Stimulated activated CD4-positive, alpha-beta T cell treated with anti-CD3 and anti-CD28 coated beads, Interleukin-4, amount 100 ng/mL, for 4 hours (primary cell): ENCODE data around the gene CFAP206.
A peak's percentile ranks its signal among the peaks of the same experiment; 100 is the strongest.

Experiments
- DNase-seq, 2 experiments: peaks; one replicate each; pipeline ENCODE4 v3.0.0-alpha.2; 2020

CFAP206 gene, protein sequence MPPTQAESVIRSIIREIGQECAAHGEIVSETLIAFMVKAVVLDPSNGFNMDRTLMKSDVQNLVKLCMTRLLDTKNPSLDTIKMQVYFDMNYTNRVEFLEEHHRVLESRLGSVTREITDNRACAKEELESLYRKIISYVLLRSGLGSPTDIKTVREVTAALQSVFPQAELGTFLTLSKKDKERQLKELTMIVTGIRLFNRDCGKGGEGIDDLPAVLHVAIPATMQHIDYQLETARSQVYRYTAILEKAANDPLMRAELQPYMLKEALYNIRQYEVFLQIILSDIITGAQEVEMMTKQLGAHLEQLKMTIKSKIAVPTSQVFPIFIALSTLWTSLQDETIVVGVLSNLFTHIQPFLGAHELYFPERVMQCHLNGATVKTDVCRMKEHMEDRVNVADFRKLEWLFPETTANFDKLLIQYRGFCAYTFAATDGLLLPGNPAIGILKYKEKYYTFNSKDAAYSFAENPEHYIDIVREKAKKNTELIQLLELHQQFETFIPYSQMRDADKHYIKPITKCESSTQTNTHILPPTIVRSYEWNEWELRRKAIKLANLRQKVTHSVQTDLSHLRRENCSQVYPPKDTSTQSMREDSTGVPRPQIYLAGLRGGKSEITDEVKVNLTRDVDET

GRCh38 chr6:87407901-87408720, at the start of gene CFAP206:
TSS of gene CFAP206 (plus strand) at chr6:87407972. CDS start at chr6:87409840, 1,868 bp downstream.
- peak; percentile 74 to 78 for DNase-seq

DNA sequence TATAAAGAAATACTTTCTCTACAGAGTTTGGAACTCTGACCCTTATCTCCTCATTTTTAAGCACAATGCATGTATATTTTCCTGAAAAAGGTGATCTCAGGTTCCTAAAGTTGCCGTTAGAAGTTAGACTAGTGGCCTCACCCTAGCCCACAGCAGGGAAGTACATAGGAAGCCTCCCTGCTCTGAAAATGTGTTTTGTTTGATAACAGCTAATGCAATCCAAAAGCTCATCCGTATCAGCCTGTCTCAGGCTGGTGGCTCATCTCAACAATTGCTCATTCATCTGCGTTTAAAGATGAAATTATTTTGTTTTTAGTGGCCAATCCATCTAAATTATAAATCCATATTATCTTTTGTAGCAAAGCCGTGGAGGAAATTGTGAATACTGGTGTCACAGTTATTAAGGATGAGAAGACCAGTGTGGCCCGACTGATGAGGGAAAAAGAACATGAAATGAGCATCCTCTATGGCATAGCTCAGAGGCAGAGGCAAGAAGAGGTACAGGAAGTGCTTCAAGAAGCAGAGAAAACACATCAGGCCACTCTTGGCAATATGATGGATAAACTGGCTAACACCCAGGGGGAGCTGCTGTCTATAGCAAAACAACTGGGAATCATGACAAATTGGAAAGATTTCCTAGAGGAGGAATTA, 43.0 kb upstream of the CFAP206 start:
- no peak for DNase-seq

DNA sequence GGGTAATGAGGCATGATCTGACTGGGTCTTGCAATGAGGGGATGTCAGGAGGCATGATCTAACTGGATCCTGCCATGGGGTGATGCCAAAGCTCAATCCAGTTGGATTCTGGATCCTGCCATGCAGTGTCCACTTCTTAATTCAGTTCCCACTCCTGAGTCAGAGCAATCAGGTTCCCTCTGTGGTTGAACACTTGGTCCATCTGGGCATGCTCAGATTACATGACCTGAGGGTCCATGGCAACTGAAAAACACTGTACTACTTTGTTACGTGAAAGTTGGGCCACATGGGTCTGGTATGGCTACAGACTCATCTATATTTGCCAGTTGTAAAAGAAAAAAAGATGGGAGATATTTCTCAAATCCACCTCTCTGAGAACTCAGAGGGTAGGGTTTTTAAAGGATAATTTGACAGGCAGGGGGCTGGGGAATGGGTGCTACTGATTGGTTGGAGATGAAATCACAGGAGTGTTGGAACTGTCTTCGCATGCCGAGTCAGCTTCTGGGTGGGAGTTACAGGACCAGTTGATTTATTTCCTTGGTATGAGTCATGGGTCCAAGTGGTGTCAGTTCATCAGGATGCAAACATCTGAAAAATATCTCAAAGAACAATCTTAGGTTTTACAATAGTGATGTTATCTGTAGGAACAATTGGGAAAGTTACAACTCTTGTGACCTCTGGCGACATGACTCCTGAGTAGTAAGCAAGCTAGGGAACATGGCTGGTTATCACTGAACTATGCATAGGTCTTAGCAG, 41.5 kb upstream of the CFAP206 start:
- DNase-seq: no peak

DNA sequence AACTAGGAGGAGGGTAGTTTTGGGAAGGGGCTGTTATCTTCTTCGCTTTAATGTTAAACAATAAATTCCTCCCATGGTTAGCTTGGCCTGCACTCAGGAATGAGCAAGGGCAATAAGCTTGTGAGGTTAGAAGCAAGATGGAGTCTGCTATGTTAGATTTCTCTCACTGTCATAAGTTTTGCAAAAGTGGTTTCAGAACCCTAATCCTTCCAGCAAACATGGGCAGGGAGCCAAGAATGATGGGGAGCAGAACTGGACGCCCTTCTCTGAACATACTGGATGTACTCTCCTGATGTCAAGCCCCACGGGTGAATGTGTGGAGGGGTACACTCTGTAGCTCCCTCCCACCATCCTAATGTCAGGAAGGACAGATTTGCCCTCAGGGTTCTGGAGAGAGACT, 40.9 kb upstream of the CFAP206 start:
- no peak for DNase-seq

DNA sequence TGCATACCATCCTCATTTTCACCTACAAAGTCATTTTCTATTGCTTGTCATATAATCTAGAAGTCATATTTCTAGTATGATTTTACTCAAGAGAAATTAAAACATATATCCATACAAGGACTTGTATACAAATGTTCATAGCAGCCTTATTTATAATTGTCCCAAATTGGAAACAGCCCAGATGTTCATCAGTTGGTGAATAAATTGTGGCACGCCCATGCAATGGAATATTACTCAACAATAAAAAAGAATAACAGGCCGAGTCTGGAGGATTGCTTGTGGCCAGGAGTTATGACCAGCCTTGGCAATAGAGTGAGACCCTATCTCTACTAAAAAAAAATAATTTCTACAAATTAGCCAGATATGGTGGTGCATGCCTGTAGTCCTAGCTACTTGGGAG, 34.4 kb upstream of the CFAP206 start:
- DNase-seq: no peak

DNA sequence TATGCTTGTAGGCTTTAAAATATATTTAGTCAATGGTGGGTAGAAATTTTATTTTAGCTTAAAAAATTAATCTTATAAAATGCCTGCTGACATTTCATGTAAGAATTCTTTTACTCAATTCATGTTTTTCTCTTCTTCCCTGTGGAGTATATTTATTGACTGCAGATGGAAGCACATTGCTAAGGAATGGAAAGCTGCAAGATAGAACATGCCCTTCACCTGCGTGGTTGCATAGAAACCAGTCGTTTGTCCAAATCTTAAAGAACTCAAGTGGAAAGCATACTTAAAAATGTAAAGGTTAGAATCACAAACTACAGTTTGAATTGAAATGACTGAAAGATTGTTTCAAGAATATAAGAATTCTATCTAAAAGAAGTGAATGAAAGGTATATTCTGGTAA, 32.5 kb upstream of the CFAP206 start:
- no peak for DNase-seq

GRCh38 chr6:87376643-87377042, 31.1 kb upstream of the CFAP206 start:
- DNase-seq: no peak

DNA sequence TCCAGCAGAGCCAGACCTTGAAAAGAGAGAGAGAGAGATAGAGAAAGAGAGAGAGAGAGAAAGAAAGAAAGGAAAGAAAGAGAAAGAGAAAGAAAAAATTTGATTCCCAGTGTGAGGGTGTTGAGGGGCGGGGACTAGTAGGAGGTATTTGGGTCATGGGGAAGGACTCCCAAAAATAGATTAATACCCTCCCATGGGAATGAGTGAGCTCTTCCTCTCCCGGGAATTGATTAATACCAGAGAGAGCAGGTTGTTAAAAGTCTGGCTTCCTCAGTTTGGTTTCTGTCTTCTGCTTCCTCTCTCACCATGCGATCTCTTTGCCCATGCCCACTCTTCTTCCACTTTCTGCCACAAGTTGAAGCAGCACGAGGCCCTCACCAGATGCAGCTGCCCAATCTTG, 28.8 kb upstream of the CFAP206 start:
- no peak for DNase-seq

- no peak for DNase-seq
These were observed 24.9 kb upstream of the CFAP206 start for GRCh38 chr6:87382861-87383260.

GRCh38 chr6:87384038-87384437, 23.7 kb upstream of the CFAP206 start:
- no peak for DNase-seq

GRCh38 chr6:87384449-87384848, 23.3 kb upstream of the CFAP206 start:
- DNase-seq: no peak

DNA sequence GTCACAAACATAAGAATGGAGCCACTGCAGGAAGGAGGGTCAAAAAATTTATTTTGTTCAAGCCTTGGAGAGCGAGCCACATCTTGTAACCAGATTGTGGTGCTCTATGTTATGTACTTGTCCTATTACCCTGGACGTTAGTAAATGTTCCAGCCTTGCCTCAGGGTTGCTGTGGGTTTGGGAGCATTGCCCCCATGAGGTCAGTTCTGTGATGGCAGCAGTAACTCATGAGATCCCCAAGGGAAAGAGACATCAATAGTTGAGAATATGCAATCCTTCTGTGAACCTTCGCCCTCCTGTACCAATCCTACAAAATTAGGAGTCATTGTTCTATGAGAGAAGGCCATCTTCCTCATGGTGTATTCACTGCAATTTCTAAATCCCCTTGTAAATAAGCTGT, 16.4 kb upstream of the CFAP206 start:
- no peak for DNase-seq

GRCh38 chr6:87393026-87393622, 14.6 kb upstream of the CFAP206 start:
- DNase-seq: peak in 1 of 2 experiments; percentile 13

GRCh38 chr6:87395431-87395830, 12.3 kb upstream of the CFAP206 start:
- no peak for DNase-seq

DNA sequence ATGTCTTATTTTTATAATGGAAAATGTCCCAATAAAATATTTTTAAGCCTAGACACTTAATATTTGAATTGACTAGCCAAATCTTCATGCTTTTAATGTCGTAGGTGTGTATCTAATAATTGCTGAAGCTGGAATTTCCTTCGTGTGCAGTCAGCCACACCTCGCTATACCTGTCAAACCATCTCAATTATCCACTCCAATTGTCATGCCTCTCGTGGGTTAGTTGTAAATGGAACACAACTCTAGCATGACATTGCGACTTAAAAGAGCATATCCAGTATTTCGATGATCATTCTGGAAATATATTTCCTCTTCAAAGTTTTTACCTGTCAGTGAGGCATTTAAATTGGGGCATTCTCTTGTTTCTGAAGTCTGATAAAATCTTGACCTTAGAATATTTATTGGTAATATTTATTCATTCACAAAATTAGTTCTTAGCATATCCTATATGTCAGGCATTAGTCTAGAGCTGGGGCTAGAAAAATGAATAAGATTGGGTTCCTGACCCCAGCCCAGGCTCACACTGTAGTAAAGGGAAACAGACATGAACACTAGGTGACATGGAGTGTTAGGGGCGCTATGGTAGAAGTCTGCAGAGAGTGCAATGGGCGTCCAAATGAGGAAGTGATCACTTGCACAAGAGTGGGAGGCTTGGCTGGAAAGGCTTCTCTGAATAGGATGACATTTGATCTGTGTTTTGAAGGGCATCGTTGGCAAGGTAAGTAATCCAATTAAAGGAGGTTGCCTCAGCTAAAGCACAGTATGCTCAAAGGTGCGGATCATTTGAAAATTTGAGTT, 11.0 kb upstream of the CFAP206 start:
- DNase-seq: no peak

DNA sequence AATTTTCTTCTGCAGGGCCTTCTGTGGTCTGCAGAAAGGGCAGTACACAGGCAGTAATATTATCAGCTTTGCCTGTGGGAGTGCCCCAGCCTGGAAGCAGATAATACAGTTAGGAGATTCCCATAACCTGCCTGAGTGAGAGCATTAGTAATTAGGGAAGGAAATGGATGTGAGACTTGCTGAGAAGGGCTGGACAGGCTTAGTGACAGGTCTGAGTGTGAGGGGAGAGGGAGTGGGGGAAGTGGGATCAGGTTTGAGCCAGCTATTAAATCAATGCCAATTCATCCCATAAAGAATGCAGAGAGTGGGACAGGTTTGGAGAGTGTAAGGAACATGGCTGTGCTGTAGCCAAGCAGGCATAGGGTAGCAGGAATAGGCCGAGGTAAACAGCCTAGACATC, 10.1 kb upstream of the CFAP206 start:
- DNase-seq: no peak

DNA sequence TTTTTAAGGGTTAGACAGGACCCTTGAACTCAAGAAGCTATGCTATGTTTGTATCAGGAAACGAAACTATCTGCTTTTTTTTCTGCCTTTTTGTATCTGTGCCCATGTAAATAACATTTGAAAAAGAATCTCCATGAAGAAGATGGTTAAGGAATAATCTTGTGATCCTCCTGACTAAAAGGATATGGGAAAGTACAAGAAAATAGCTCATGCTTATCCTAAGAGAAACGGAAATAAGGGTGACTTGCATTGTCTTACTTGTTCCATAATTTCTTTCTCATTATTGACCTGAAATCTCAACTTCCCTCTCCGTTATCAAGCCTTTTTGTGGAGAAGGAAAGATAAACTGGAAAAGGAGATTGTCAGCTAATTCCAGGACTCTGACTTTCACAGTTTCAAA, 5.9 kb upstream of the CFAP206 start:
- DNase-seq: no peak

DNA sequence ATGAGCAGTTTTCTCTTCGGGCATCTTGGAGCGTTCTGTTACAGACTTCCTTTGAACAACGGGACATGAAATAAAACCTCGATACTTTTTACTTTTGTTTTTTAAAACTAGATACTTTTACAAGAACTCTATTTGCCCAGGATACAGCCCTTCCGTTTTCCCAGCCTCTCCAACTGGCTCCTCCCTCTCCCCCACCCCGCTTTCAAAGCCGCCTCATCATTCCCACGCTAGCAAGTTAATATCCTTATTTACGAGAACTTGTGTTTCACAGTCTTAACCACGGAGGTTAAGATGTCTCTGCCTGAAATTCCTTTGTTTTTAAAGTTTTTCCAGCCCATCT, 241 bp upstream of the CFAP206 start:
- DNase-seq: no peak

DNA sequence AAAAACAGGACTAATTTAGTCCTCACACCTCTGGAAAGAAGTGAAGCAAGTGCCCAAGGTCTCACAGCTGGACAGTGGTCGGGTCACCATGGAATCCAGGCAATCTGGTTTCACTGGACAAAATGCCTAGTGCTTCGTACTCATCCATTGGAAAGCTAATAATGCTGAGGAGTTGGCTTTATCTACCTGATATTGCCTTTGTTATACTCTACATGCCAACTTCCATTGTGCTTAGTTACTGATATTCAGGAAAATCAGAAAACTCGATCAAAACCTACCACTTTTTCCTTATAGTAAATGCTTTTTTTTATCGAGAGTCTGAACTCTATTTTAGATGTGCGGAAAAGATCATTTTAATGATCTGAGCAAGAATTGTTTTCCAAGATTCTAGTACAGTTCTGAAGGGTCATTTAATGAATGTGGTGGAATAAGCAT, 966 bp downstream of the CFAP206 start:
- no peak for DNase-seq

GRCh38 chr6:87419266-87419665, 11.5 kb downstream of the CFAP206 start:
- DNase-seq: no peak

- no peak for DNase-seq
These were observed 12.6 kb downstream of the CFAP206 start for GRCh38 chr6:87420360-87420759.
